ENCODE measurements around the gene UXS1.

DNA sequence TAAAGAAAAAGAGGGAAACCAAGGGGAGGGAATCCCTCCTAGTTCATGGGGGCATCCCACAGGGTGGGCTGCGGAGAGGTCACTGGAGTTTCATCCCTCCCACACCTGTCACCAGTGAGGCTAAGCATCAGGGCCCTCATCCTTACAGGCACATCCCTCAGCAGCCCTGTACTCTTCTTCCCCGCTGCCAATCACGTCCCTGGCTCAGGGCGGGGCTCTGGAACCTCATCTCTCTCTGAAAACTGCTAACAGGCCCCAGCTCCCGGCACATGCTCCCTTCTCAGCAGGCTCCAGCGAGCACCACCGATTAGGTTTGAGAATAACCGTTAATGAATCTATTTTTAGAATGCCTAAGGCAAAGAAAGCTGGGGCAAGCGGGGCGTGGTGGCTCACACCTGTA is 13.0 kb downstream of the UXS1 start:
- no peak for TF ChIP-seq POLR2AphosphoS5 (IDR thresholded peaks at IDR 0.05)
- TF ChIP-seq, protein P1, sequence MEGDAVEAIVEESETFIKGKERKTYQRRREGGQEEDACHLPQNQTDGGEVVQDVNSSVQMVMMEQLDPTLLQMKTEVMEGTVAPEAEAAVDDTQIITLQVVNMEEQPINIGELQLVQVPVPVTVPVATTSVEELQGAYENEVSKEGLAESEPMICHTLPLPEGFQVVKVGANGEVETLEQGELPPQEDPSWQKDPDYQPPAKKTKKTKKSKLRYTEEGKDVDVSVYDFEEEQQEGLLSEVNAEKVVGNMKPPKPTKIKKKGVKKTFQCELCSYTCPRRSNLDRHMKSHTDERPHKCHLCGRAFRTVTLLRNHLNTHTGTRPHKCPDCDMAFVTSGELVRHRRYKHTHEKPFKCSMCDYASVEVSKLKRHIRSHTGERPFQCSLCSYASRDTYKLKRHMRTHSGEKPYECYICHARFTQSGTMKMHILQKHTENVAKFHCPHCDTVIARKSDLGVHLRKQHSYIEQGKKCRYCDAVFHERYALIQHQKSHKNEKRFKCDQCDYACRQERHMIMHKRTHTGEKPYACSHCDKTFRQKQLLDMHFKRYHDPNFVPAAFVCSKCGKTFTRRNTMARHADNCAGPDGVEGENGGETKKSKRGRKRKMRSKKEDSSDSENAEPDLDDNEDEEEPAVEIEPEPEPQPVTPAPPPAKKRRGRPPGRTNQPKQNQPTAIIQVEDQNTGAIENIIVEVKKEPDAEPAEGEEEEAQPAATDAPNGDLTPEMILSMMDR (IDR thresholded peaks at IDR 0.05) = no peak
- no peak for TF ChIP-seq POLR2A (IDR thresholded peaks at IDR 0.05; ENCODE audit: low read depth)
- no peak for TF ChIP-seq EP300 (IDR thresholded peaks at IDR 0.05)
